WTC11 (cell line): ENCODE measurements around the gene BLVRA. TPM values are rescaled to one million over a fixed set of nuclear protein-coding genes. Genes with fewer than 3 reads are reported as not detected.

Experiments
- CREB1 ChIP-seq: sonication (generic); formaldehyde crosslinking; IDR thresholded peaks from 2 replicates; pipeline ENCODE4 v1.8.0; 2023; ENCODE audit warnings: mild to moderate bottlenecking, missing genetic modification reagents
- CREM ChIP-seq: sonication (generic); formaldehyde crosslinking; IDR thresholded peaks from 2 replicates; pipeline ENCODE4 v1.8.1; 2022; ENCODE audit warnings: mild to moderate bottlenecking, missing genetic modification reagents, moderate library complexity
- E2F4 ChIP-seq: sonication (generic); formaldehyde crosslinking; IDR thresholded peaks from 2 replicates; pipeline ENCODE4 v1.8.1; 2022; ENCODE audit warnings: low read depth, mild to moderate bottlenecking, moderate library complexity, missing genetic modification reagents, borderline replicate concordance
- E2F5 ChIP-seq: sonication (generic); formaldehyde crosslinking; IDR thresholded peaks from 2 replicates; pipeline ENCODE4 v1.8.1; 2022; ENCODE audit warnings: mild to moderate bottlenecking, moderate library complexity, missing genetic modification reagents
- ELF4 ChIP-seq: sonication (generic); formaldehyde crosslinking; IDR thresholded peaks from 2 replicates; pipeline ENCODE4 v1.8.1; 2022; ENCODE audit warnings: low read depth, mild to moderate bottlenecking, moderate library complexity, missing genetic modification reagents
- ETV6 ChIP-seq: sonication (generic); formaldehyde crosslinking; IDR thresholded peaks from 2 replicates; pipeline ENCODE4 v1.8.1; 2022; ENCODE audit warnings: mild to moderate bottlenecking, missing genetic modification reagents
- FOXJ3 ChIP-seq: sonication (generic); formaldehyde crosslinking; IDR thresholded peaks from 2 replicates; pipeline ENCODE4 v1.9.0; 2021; ENCODE audit warnings: missing genetic modification reagents, mild to moderate bottlenecking, borderline replicate concordance
- FOXP1 ChIP-seq: sonication (generic); formaldehyde crosslinking; IDR thresholded peaks from 2 replicates; pipeline ENCODE4 v1.8.0; 2022; ENCODE audit warnings: missing genetic modification reagents, mild to moderate bottlenecking, moderate library complexity, borderline replicate concordance
- FOXP4 ChIP-seq: sonication (generic); formaldehyde crosslinking; IDR thresholded peaks from 2 replicates; pipeline ENCODE4 v1.8.0; 2022; ENCODE audit warnings: mild to moderate bottlenecking, missing genetic modification reagents
- GABPB1 ChIP-seq: sonication (generic); formaldehyde crosslinking; IDR thresholded peaks from 2 replicates; pipeline ENCODE4 v1.8.1; 2023; ENCODE audit warnings: mild to moderate bottlenecking, missing genetic modification reagents
- GTF2I ChIP-seq: fragments of 250-450 bp; sonication (Bioruptor Pico); conservative IDR thresholded peaks from 2 replicates; pipeline ENCODE4 v1.4.0; 2021; ENCODE audit warnings: mild to moderate bottlenecking
- MAX ChIP-seq: sonication (generic); formaldehyde crosslinking; IDR thresholded peaks from 2 replicates; pipeline ENCODE4 v1.8.0; 2022; ENCODE audit warnings: mild to moderate bottlenecking, missing genetic modification reagents
- MLX ChIP-seq: sonication (generic); formaldehyde crosslinking; IDR thresholded peaks from 2 replicates; pipeline ENCODE4 v1.8.1; 2023; ENCODE audit warnings: mild to moderate bottlenecking, missing genetic modification reagents, moderate library complexity
- MYBL2 ChIP-seq: sonication (generic); formaldehyde crosslinking; IDR thresholded peaks from 2 replicates; pipeline ENCODE4 v1.8.1; 2023; ENCODE audit warnings: mild to moderate bottlenecking, moderate library complexity, missing genetic modification reagents
- NFE2L1 ChIP-seq: sonication (generic); formaldehyde crosslinking; IDR thresholded peaks from 2 replicates; pipeline ENCODE4 v1.8.1; 2023; ENCODE audit warnings: missing genetic modification reagents
- NFYB ChIP-seq: sonication (generic); formaldehyde crosslinking; conservative IDR thresholded peaks from 2 replicates; pipeline ENCODE4 v1.8.0; 2022; ENCODE audit warnings: low read depth, missing genetic modification reagents
- NR2C2 ChIP-seq: sonication (generic); formaldehyde crosslinking; IDR thresholded peaks from 2 replicates; pipeline ENCODE4 v1.8.0; 2022; ENCODE audit warnings: mild to moderate bottlenecking, missing genetic modification reagents
- SMAD3 ChIP-seq: sonication (generic); formaldehyde crosslinking; IDR thresholded peaks from 2 replicates; pipeline ENCODE4 v1.8.0; 2022; ENCODE audit warnings: missing genetic modification reagents, mild to moderate bottlenecking, borderline replicate concordance
- SP1 ChIP-seq: sonication (generic); formaldehyde crosslinking; conservative IDR thresholded peaks from 2 replicates; pipeline ENCODE4 v1.8.1; 2022; ENCODE audit warnings: missing genetic modification reagents
- TCF7 ChIP-seq: sonication (generic); formaldehyde crosslinking; IDR thresholded peaks from 2 replicates; pipeline ENCODE4 v1.8.0; 2022; ENCODE audit warnings: mild to moderate bottlenecking, low read depth, missing genetic modification reagents, moderate library complexity
- TEAD1 ChIP-seq: sonication (generic); formaldehyde crosslinking; IDR thresholded peaks from 2 replicates; pipeline ENCODE4 v1.8.0; 2022; ENCODE audit warnings: mild to moderate bottlenecking, missing genetic modification reagents
- ZBTB21 ChIP-seq: sonication (generic); formaldehyde crosslinking; IDR thresholded peaks from 2 replicates; pipeline ENCODE4 v1.8.1; 2023; ENCODE audit warnings: mild to moderate bottlenecking, missing genetic modification reagents, borderline replicate concordance
- ZBTB43 ChIP-seq: sonication (generic); formaldehyde crosslinking; IDR thresholded peaks from 2 replicates; pipeline ENCODE4 v1.8.1; 2023; ENCODE audit warnings: mild to moderate bottlenecking, missing genetic modification reagents
- ZNF423 ChIP-seq: fragments of 250-450 bp; sonication (Bioruptor Pico); IDR thresholded peaks from 2 replicates; pipeline ENCODE4 v2.1.2; 2022; ENCODE audit warnings: mild to moderate bottlenecking, moderate library complexity
- ZNF425 ChIP-seq: fragments of 250-450 bp; sonication (Bioruptor Pico); conservative IDR thresholded peaks from 2 replicates; pipeline ENCODE4 v1.9.0; 2021; ENCODE audit warnings: mild to moderate bottlenecking
- ZNF512 ChIP-seq: sonication (generic); formaldehyde crosslinking; IDR thresholded peaks from 2 replicates; pipeline ENCODE4 v1.8.1; 2022; ENCODE audit warnings: missing genetic modification reagents, borderline replicate concordance
- total RNA-seq: library from RNA; stranded (reverse); gene quantifications from 3 replicates; pipeline ENCODE4 v1.2.3, GENCODE V29; 2021

Gene BLVRA
- total RNA-seq, 1 experiment from 2014 or later = 35.5 TPM

- peak; percentile 65 for TF ChIP-seq E2F5 (CRISPR knock-in tag)
- TF ChIP-seq CREM (CRISPR knock-in tag) = peak; percentile 76; the same call in 1 of the 2 replicates
- 0 out of 2 replicates have a peak, but pooled peaks have one; percentile 49 for TF ChIP-seq E2F4 (CRISPR knock-in tag)
- TF ChIP-seq SMAD3 (CRISPR knock-in tag) = 0 out of 2 replicates have a peak, but pooled peaks have one; percentile 45
- TF ChIP-seq ZBTB43 (CRISPR knock-in tag) = peak; percentile 76; the same call in 1 of the 2 replicates
- peak; percentile 65; the same call in 1 of the 2 replicates for TF ChIP-seq MYBL2
- TF ChIP-seq ZNF425 (CRISPR knock-in tag) = no peak
- TF ChIP-seq SP1 (CRISPR knock-in tag) = peak; percentile 76
- peak; percentile 83 for TF ChIP-seq FOXP1 (CRISPR knock-in tag)
- TF ChIP-seq FOXJ3 = no peak
- no peak for TF ChIP-seq GTF2I (CRISPR knock-in tag)
- TF ChIP-seq TCF7 (CRISPR knock-in tag) = no peak
- TF ChIP-seq ETV6 (CRISPR knock-in tag) = peak; percentile 83; the same call in 1 of the 2 replicates
- no peak for TF ChIP-seq ZBTB21 (CRISPR knock-in tag)
- TF ChIP-seq NR2C2 = no peak
- TF ChIP-seq TEAD1 (CRISPR knock-in tag) = peak; percentile 42; the same call in 1 of the 2 replicates
- TF ChIP-seq NFE2L1 = peak; percentile 56; the same call in 1 of the 2 replicates
- 0 out of 2 replicates have a peak, but pooled peaks have one; percentile 40 for TF ChIP-seq CREB1
- TF ChIP-seq NFYB (CRISPR knock-in tag) = 0 out of 2 replicates have a peak, but pooled peaks have one; percentile 13
- peak; percentile 73; the same call in 1 of the 2 replicates for TF ChIP-seq ELF4
- no peak for TF ChIP-seq ZNF512 (CRISPR knock-in tag)
- TF ChIP-seq GABPB1 (CRISPR knock-in tag) = peak; percentile 72
- TF ChIP-seq MLX (CRISPR knock-in tag) = no peak
- peak; percentile 82; the same call in 1 of the 2 replicates for TF ChIP-seq FOXP4
- peak; percentile 73 for TF ChIP-seq MAX
- TF ChIP-seq ZNF423 (CRISPR knock-in tag) = no peak
These were observed 29.1 kb upstream of the BLVRA start, which contains the start of gene COA1 (continued) for GRCh38 chr7:43729214-43729923.
